GM21619 (cell line): Measurements from ENCODE around the gene CDK5R2.
A peak's percentile ranks its signal among the peaks of the same experiment; 100 is the strongest.

ENCODE experiments used
- ATAC-seq: cut with Tn5 transposase; IDR thresholded peaks from one replicate; pipeline ENCODE4 v1.9.1; 2021; ENCODE audit not compliant: unreplicated experiment

CDK5R2 gene

GRCh38 chr2:218961651-218962570, 2.4 kb downstream of the CDK5R2 start:
- ATAC-seq: no peak

- no peak for ATAC-seq
Measured at GRCh38 chr2:218962859-218963492, 3.5 kb downstream of the CDK5R2 start.

GRCh38 chr2:218963601-218964000, 4.1 kb downstream of the CDK5R2 start:
- no peak for ATAC-seq

- no peak for ATAC-seq
Measured at GRCh38 chr2:218964041-218964771, 4.7 kb downstream of the CDK5R2 start.

- ATAC-seq: no peak
Measured at GRCh38 chr2:218970894-218971293, 11.4 kb downstream of the CDK5R2 start.

GRCh38 chr2:218975060-218975777, 15.8 kb downstream of the CDK5R2 start:
- ATAC-seq: no peak

- ATAC-seq: peak; percentile 94
Measured at GRCh38 chr2:218979846-218980734, 20.6 kb downstream of the CDK5R2 start.

GRCh38 chr2:218980735-218981389, 21.4 kb downstream of the CDK5R2 start:
- ATAC-seq: no peak

GRCh38 chr2:218981390-218981880, 22.0 kb downstream of the CDK5R2 start:
- no peak for ATAC-seq

GRCh38 chr2:218981881-218982585, 22.6 kb downstream of the CDK5R2 start:
- no peak for ATAC-seq

GRCh38 chr2:218982586-218983262, 23.3 kb downstream of the CDK5R2 start:
- no peak for ATAC-seq

- ATAC-seq: no peak
Measured at GRCh38 chr2:218983263-218983933, 23.9 kb downstream of the CDK5R2 start.

GRCh38 chr2:218983934-218984238, 24.4 kb downstream of the CDK5R2 start:
- ATAC-seq: no peak

- ATAC-seq: no peak
Measured at GRCh38 chr2:218984239-218985020, 25.0 kb downstream of the CDK5R2 start.

- no peak for ATAC-seq
Measured at GRCh38 chr2:218985021-218985324, 25.5 kb downstream of the CDK5R2 start, which contains the start of gene FEV. Gene FEV, minus strand, starts transcription at chr2:218985184. Its CDS starts 109 bp downstream, at chr2:218985075.

- ATAC-seq: no peak
Measured at GRCh38 chr2:218985325-218986091, 26.0 kb downstream of the CDK5R2 start.
